Fibroblast of lung (primary cell): ENCODE measurements around the gene ITPKB. TPM values are rescaled to one million over a fixed set of nuclear protein-coding genes. Genes with fewer than 3 reads are reported as not detected.

Experiments
- DNase-seq, 2 donors: peaks; one replicate each; pipeline versions ENCODE4 v3.0.0 to v3.0.0-alpha.2; 2010; ENCODE audit warnings: low read depth in 2 of 2
- H2AFZ ChIP-seq: 2 replicates; pipeline ENCODE4 v1.5.1; 2012; ENCODE audit warnings: low read length, control low read depth, inconsistent platforms
- H3K27ac ChIP-seq: 2 replicates; pipeline ENCODE4 v1.5.1; 2011; ENCODE audit warnings: low read length, control low read depth; ENCODE audit not compliant: insufficient read depth
- H3K27me3 ChIP-seq: 2 replicates; pipeline ENCODE4 v1.5.1; 2011; ENCODE audit warnings: mild to moderate bottlenecking, low read length; ENCODE audit not compliant: control insufficient read depth, insufficient read depth
- H3K36me3 ChIP-seq: 2 replicates; pipeline ENCODE4 v1.5.1; 2011; ENCODE audit warnings: low read length; ENCODE audit not compliant: control insufficient read depth, insufficient read depth
- H3K4me1 ChIP-seq: 2 replicates; pipeline ENCODE4 v1.5.1; 2011; ENCODE audit warnings: low read length; ENCODE audit not compliant: control insufficient read depth, insufficient read depth; ENCODE audit errors: extremely low read depth
- H3K4me2 ChIP-seq: 2 replicates; pipeline ENCODE4 v1.5.1; 2011; ENCODE audit warnings: low read length, control low read depth; ENCODE audit not compliant: insufficient read depth; ENCODE audit errors: extremely low read depth
- H3K4me3 ChIP-seq, 4 experiments: fragments of 200-600 bp in 1 of 4; sonication (generic) in 1 of 4; replicated peaks in 1 of 4; 2 replicates each; pipeline ENCODE4 v1.5.1; 2011 to 2016; ENCODE audit warnings: low read length in 4 of 4, low read depth in 3 of 4, mild to moderate bottlenecking in 3 of 4, control low read depth in 2 of 4, inconsistent platforms in 1 of 4, mixed read lengths in 1 of 4; ENCODE audit not compliant: insufficient read depth in 1 of 4; ENCODE audit errors: control extremely low read depth in 1 of 4
- H3K79me2 ChIP-seq: 2 replicates; pipeline ENCODE4 v1.5.1; 2012; ENCODE audit warnings: mild to moderate bottlenecking, low read length, inconsistent platforms; ENCODE audit not compliant: control insufficient read depth, insufficient read depth
- H3K9ac ChIP-seq: 2 replicates; pipeline ENCODE4 v1.5.1; 2011; ENCODE audit warnings: mild to moderate bottlenecking, low read length, control low read depth; ENCODE audit not compliant: insufficient read depth
- H3K9me3 ChIP-seq: 2 replicates; pipeline ENCODE4 v1.5.1; 2012; ENCODE audit warnings: low read depth, low read length; ENCODE audit not compliant: control insufficient read depth, insufficient read depth
- H4K20me1 ChIP-seq: 2 replicates; pipeline ENCODE4 v1.5.1; 2011; ENCODE audit warnings: low read length; ENCODE audit not compliant: control insufficient read depth, insufficient read depth; ENCODE audit errors: extremely low read depth
- EZH2 ChIP-seq: IDR thresholded peaks from 2 replicates; pipeline ENCODE4 v1.5.1; 2012; ENCODE audit warnings: low read length, control low read depth, mild to moderate bottlenecking; ENCODE audit errors: missing control alignments
- polyA plus RNA-seq, 2 donors: library from polyadenylated mRNA; depleted of rRNA in 1 of 2; stranded (reverse) in 1 of 2; unstranded in 1 of 2; fragments of >200 nt; gene quantifications; 2 replicates each; pipeline ENCODE4 v1.2.1, GENCODE V29; 2011 to 2012; ENCODE audit warnings: missing spikeins in 1 of 2
- total RNA-seq: library from RNA; depleted of rRNA; stranded (reverse); fragments of >200 nt; gene quantifications from 2 replicates; pipeline ENCODE4 v1.2.1, GENCODE V29; 2014
- TF ChIP-seq, protein P1 (sequence below), 2 donors: IDR thresholded peaks in 1 of 2; conservative IDR thresholded peaks in 1 of 2; 1 replicate in 1 of 2; 2 replicates in 1 of 2; pipeline ENCODE4 v1.5.1; 2011 to 2012; ENCODE audit warnings: low read length in 2 of 2, control low read depth in 1 of 2, inconsistent platforms in 1 of 2, low read depth in 1 of 2, mild to moderate bottlenecking in 1 of 2

ITPKB gene
- total and polyA plus RNA-seq, 2 donors (not counting 1 experiment from before 2014, with no cell fraction given), result 10.2 to 32.4 TPM

DNA sequence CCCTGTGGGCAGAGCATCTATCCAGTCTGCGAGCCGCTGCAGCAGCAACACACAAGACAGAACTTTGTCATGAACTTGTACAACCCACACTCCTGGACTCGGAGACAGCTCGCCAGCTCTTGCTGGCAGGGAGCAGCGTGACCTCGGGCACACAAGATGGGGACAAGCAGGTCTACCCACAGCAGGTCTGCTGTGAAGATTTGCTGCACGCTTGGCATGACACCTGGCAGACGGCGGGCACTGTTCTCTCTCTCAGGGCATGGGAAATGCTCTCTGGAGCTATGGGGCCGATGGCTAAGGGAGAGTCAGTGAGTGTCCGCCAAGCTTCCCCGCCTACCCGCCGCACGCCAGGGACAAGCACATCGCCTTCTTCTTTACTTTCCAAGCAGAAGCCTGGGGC lies 100.5 kb downstream of the ITPKB start:
- no peak for TF ChIP-seq EZH2
- TF ChIP-seq, protein P1, sequence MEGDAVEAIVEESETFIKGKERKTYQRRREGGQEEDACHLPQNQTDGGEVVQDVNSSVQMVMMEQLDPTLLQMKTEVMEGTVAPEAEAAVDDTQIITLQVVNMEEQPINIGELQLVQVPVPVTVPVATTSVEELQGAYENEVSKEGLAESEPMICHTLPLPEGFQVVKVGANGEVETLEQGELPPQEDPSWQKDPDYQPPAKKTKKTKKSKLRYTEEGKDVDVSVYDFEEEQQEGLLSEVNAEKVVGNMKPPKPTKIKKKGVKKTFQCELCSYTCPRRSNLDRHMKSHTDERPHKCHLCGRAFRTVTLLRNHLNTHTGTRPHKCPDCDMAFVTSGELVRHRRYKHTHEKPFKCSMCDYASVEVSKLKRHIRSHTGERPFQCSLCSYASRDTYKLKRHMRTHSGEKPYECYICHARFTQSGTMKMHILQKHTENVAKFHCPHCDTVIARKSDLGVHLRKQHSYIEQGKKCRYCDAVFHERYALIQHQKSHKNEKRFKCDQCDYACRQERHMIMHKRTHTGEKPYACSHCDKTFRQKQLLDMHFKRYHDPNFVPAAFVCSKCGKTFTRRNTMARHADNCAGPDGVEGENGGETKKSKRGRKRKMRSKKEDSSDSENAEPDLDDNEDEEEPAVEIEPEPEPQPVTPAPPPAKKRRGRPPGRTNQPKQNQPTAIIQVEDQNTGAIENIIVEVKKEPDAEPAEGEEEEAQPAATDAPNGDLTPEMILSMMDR (conservative IDR thresholded peaks at IDR 0.05 in 1 of 2, IDR thresholded peaks at IDR 0.05 in 1 of 2; ENCODE audit: low read depth in 1 of 2, low read length in 2 of 2), result no peak
- no peak for DNase-seq

DNA sequence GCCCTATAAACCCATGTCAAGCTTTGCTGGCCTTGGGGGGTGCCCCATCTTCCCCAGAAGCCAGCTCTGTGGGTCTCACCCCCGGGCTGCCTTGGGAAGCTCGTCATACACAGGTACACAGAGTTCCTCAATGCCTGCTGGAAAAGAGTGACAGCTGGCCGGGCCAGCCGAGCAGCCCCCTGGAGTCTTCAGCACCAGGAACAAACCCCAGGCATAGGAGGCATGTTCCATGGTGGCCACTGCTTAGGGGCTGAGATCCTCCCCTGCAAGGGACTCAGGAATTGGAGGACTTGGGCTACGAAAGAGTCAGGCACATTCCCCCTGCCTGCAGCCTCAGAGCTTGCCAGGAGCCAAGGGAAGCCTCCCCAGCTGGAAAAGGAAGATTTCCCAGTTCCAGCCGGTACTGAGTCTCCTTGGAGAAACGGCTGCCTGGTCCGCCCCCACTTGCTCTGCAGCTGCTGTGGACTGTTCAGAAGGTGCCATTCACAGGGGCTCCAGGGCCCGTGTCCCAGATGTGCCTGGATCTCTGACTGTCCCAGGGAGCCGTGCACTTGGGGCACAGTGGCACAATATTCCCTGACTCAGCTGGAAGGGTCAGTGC lies 101.0 kb downstream of the ITPKB start:
- Histone ChIP-seq H4K20me1 (no peaks in the 10 kb centered on the region), H3K79me2 (no peaks in the 10 kb centered on the region), H3K9ac (no peak overlapping the region), H3K36me3 (peaks cover 6% of the 10 kb centered on the region), H3K4me2 (no peak overlapping the region), H3K4me3 (no peak overlapping the region), H3K27ac (no peak overlapping the region), H3K9me3 (no peaks in the 10 kb centered on the region), H3K27me3 (no peaks in the 10 kb centered on the region), H3K4me1 (peaks cover 2% of the 10 kb centered on the region), H2AFZ (no peak overlapping the region)
- DNase-seq, result no peak
- no peak for TF ChIP-seq EZH2
- TF ChIP-seq, protein P1 (conservative IDR thresholded peaks at IDR 0.05 in 1 of 2, IDR thresholded peaks at IDR 0.05 in 1 of 2; ENCODE audit: low read depth in 1 of 2, low read length in 2 of 2), result no peak

More for the DNA sequence above, 100.5 kb downstream of the ITPKB start:
- H3K79me2 ChIP-seq, result no peaks in the 10 kb centered on the region
- H2AFZ ChIP-seq, result no peak overlapping the region
- no peaks in the 10 kb centered on the region for H4K20me1 ChIP-seq
- no peaks in the 10 kb centered on the region for H3K27me3 ChIP-seq
- H3K9me3 ChIP-seq, result no peaks in the 10 kb centered on the region
- no peak overlapping the region for H3K9ac ChIP-seq
- no peak overlapping the region for H3K27ac ChIP-seq
- H3K4me1 ChIP-seq, result peaks cover 3% of the 10 kb centered on the region
- H3K4me3 ChIP-seq, result no peak overlapping the region
- peaks cover 6% of the 10 kb centered on the region for H3K36me3 ChIP-seq
- H3K4me2 ChIP-seq, result no peak overlapping the region

DNA sequence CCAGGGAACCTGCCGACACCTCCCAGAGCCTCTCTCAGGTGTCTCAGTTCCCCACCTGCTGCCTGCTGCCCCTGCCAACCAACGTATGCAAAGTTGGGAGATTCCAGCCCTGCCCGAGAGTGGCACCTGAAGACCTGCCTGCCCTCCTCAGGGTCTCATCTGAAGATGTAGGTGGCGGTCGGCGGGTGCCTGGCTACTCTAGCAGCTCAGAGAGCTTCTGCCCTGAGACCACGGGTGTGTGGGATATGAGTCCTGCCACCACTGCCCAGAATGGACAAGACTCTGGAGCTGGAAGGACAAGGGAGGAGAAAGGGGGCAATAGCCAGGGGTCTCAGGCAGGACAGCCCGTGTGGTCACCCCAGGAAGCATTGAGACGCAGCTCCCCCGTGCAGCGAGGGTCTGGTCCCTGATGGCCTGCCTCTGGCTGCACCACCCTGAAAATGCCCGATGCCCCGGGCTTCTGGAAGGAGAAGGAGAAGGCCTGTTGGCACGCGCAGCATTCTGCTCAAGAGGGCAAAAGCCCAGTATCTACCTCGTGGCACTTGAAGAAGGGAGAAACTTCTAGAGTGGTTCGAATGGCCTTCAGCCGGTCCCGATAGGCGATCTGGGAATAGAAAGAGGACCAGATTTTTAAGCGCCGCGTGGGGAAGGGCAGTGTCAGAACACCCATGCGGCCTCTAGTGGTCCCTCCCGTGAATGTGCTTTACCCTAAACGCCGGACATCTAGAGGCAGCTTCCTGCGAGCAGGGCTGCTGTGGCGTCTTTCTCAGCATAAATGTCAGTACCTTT lies 101.7 kb downstream of the ITPKB start:
- Histone ChIP-seq H3K9ac (no peak overlapping the region), H3K27ac (no peak overlapping the region), H3K9me3 (no peaks in the 10 kb centered on the region), H3K4me1 (peaks cover 2% of the 10 kb centered on the region), H3K79me2 (no peaks in the 10 kb centered on the region), H3K4me3 (no peak overlapping the region), H3K4me2 (no peak overlapping the region), H4K20me1 (no peaks in the 10 kb centered on the region), H2AFZ (no peak overlapping the region), H3K27me3 (no peaks in the 10 kb centered on the region), H3K36me3 (peaks cover 6% of the 10 kb centered on the region)
- peak in 1 of 2 donors; percentile 51 for DNase-seq
- TF ChIP-seq, protein P1 (conservative IDR thresholded peaks at IDR 0.05 in 1 of 2, IDR thresholded peaks at IDR 0.05 in 1 of 2; ENCODE audit: low read depth in 1 of 2, low read length in 2 of 2), result peak; percentile 43 to 64
- TF ChIP-seq EZH2, result no peak
